HG03439 (cell line): ENCODE data around the gene ADCY4.

Source experiments
- ATAC-seq: cut with Tn5 transposase; IDR thresholded peaks from one replicate; pipeline ENCODE4 v1.9.1; 2021; ENCODE audit warnings: mild to moderate bottlenecking, moderate library complexity; ENCODE audit not compliant: unreplicated experiment

Gene ADCY4

DNA sequence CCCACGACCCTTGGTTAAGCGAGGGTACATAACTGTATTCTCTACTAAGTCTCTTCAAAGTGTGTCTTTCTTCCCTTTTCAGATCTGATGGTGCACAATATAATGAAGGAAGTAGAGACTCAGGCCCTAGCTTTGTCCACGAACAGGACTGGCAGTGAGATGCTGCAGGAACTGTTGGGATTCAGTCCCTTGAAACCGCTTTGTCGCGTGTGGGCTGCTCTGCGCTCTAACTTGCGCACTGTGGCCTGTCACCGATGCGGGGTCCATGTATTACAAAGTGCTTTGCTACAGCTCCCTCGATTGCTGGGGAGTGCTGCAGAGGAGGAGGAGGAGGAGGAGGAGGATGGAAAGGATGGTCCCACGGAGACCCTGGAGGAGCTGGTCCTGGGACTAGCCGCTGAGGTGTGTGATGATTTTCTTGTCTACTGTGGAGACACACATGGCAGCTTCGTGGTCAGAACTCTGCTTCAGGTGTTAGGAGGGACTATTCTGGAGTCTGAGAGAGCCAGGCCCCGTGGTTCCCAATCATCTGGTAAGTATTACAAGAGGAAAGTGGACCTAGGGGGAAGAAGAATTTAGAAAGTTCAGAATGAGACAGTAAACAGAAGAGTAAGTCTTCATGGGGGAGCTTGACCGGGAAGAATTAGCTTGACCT, 34.4 kb downstream of the ADCY4 start:
- ATAC-seq, result no peak

GRCh38 chr14:24299255-24300191, 35.3 kb downstream of the ADCY4 start, which contains the start of the genes DHRS1 and NOP9:
TSS of gene DHRS1 (minus strand) at chr14:24299780. CDS start at chr14:24299106, 674 bp downstream.
TSS of gene NOP9 (plus strand) at chr14:24299850. CDS start at chr14:24299955, 105 bp downstream.
- peak; percentile 84 for ATAC-seq

- ATAC-seq, result no peak
These were observed 36.0 kb downstream of the ADCY4 start for GRCh38 chr14:24298892-24299254.

- no peak for ATAC-seq
These were observed 37.5 kb downstream of the ADCY4 start for GRCh38 chr14:24297190-24297964.

DNA sequence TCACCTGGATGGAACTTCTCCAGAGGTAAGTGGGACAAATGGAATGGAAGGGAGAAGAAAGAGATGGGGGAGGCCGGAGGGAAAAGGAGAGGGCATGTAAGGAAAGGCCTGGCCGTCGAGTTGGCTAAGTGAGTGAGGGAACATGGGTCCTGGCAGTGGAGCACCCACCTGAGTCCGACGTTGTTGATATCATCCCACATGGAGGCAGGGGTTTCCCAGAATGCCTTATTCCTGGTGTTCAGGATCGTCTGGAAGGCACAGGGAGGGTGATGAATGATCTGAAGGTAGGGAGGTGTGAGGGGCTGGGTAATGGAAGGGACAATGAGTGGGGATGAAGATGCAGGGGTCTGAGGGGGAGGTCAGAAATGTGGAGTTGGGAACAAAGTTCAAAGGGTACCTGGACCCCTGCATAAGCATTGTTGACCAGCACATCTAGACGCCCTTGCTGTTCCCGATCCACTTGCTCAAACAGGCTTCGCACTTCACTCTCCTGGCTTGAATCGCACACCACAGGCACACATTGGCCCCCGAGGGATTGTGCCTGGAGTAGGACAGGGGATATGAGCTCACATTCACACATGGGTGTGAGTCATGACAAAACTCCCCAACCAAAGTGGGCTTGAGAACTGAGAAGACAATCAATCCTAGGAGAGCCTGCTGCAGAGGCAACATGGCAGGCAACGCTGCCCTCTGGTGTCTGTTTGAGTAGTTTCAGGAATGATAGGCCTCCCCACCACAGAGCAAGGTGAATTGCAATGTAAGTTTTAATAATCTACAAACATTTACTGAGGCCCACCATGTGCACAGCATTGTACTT, 38.3 kb downstream of the ADCY4 start:
- peak; percentile 44 for ATAC-seq

DNA sequence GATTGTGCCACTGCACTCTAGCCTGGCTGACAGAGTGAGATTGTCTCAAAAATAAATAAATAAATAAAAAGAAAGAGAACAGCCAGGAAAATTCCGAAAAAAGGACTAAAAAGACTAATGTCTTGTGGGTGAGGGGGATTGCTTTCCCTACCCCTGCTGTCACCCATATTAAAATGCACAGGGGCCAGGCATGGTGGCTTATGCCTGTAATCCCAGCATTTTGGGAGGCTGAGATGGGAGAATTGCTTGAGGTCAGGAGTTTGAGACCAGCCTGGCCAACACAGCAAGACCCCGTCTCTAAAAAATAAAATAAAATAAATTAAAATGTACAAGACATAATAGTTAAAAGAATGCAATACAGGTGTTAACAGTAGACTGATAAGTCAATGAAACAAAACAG, 41.3 kb downstream of the ADCY4 start:
- no peak for ATAC-seq

- ATAC-seq, result no peak
These were observed 42.6 kb downstream of the ADCY4 start for GRCh38 chr14:24292118-24292807.

DNA sequence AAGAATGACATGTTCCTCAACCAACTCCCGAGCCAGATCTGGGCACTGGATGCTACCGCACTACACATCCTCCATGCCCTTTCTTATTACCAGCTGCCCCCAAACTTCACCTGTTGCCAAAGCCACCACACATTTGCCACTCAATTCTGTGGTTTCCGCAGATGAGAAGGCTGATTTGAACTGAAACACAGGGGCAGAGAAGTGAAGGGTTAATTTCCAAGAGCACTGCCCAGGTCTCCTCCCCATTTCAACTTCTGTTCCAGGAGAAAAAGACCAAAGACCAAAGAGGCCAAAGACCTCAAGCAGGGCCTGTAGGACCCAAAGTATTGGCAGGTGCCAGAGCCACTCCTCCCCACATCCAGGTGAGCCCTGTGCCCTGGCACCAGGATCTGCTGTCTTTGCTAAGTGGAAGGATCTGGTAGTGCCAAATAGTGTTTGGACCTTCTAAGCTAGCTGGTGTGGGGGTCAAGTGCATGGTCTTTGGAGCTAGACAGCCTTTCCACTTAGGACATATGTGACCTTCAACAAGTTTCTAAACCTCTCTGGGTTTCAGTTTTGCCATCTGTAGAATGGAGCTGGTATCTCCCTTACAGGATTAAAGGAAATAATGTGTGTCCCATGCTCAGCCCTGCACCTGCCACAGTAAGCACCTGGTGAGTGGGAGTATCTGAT, 43.3 kb downstream of the ADCY4 start:
- no peak for ATAC-seq

- no peak for ATAC-seq
These were observed 44.1 kb downstream of the ADCY4 start for GRCh38 chr14:24290746-24291145.

DNA sequence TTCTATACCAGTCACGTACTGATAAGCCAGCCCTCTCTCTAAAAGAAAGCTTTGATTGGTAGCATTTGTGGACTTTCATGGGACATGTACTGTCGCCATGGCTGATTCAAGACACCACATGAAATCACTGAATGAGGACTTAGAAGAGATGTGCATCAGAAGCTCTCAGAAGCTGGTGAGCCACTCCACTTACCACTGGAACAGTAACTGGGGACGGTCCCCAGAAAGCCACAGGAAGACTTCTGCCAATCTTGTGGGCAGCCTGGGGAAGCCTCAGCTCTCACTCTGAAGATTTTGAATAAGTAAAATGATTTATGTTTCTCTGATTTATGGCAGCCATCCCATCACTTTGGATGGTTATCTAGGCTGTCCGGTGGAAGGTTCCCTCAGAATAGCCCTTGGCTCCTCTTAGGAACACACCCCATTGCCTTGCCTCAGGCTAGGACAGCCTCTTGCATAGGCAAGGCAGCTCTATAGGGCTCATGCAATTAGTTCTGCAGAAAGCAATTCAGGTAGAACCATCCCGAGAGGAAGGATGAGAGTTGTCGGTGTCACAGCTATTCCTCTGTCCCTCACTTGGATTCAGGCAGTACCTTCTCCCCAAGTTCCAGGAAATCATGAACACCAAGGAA, 45.1 kb downstream of the ADCY4 start:
- ATAC-seq, result no peak

- ATAC-seq, result no peak
These were observed 47.9 kb downstream of the ADCY4 start for GRCh38 chr14:24286996-24287395.

DNA sequence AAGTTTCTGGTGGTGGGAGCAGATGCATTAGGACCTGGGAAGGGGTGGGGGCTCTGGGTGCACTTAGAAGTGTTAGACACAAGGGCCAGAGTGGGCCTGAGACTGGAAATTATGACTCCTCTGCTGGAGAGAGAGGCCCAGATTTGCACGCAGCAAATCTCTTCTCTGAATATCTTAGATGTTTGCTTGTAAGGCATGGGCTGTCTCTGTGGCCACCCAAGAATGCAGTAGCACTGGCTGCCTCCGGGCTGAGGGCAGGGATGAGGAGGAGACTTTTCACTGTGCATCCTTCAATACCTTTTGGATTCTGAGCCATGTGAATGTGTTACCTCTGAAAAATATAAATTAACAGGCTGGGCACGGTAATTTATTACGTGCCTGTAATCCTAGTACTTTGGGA, 49.5 kb downstream of the ADCY4 start:
- no peak for ATAC-seq

GRCh38 chr14:24284501-24285035, 50.3 kb downstream of the ADCY4 start:
- no peak for ATAC-seq

DNA sequence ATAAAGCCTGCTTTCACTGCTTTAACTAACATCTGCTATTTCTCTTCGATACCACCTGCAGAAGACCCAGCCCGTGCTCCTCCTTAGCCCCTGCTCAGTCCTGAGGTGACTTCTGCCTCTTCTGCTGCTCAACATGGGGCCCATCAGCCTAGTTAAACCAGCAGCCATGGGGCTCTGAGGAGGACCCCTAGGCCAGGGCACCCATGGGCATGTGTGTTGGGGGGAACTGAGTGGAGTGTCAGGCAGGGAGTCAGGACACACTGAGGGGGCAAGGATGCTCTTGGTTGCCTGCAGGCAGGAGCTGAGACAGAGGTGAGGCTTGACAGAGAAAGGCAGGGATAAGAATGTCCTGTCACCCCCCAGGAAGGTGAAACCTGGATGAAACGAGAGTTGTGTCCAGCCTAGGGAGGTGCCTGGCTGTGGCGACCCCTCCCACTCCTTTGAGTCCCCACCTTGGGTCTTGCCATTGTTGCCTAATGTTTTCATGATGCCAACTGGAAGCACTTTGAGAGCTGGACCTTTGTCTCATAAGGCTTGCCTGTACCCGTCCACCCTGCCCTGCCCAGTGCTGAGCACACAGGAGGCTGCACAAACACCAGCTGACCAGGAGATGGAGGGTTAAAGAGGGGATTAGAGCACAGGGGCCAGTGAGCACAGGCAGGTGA, 50.9 kb downstream of the ADCY4 start:
- no peak for ATAC-seq

DNA sequence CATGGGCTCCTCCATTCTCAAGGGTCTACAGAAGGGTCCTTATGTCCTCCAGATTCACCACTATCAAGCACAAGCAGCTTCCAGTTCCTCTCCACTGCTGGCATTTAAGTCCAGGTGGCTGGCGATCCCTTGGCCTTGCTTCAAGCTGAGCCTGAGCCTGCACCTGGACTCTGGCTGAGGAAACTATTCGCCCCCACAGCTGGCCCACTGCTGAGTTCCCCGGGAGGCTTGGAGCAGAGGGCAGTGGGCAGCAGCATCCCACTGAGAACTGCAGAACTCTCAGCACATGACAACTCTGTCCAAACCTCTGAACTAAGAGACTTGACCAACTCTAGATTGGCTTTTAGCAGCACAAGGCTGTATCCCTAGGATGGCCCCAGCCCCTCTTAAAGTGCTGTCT, 52.1 kb downstream of the ADCY4 start:
- no peak for ATAC-seq

GRCh38 chr14:24281636-24282035, 53.2 kb downstream of the ADCY4 start:
- ATAC-seq, result no peak

- ATAC-seq, result no peak
These were observed 53.9 kb downstream of the ADCY4 start for GRCh38 chr14:24280797-24281460.
